ENCODE results near the gene DNPH1.

DNPH1 gene

DNA sequence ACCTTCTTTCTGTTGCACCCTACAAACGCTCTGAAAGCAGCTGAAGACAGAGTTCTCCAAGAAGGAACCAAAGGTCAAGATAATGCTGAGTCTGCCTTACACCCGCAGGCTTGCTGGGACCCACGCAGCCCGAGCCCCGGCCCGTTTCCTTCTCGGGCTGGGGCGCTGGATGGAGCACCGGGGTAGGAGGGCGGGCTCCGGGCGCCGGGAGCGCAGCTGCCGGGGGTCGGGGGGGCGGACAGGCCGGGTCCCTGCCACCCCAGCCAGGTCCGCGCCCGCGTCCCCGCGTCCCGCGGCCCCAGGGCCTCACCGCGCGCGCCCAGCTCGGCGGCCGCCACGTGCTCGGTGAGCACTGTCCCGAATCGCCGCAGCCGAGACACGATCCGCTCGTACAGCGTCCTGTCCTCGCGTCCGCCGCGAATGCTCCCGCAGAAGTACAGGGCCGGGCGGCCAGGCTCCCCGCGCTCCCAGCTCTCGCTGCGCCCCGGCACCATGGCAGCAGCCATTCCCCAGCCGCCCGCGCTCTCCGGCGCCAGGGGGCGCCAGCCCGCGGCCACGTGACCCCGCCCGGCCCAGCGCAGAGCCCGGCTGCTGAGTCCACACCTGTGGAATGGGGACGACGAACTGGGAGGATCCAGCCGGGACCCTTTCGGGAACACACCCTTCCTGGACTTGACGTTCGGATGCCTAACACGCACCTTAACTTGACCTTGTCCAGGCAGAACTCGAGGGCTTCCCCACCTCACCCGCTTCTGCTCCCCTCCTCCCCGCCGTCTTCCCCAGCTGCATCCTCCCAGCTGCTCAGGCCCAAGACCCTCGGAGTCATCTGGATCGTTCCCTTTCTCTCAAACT, at the start of gene DNPH1:
DNPH1 (minus strand) TSS at position 531 of the 852 bp plus-strand sequence; CDS start at position 506, 25 bp downstream.
- DNase-seq (ENCODE audit: low read depth), result peak; percentile 74

- no peak for DNase-seq (ENCODE audit: low read depth)
Measured at GRCh38 chr6:43278524-43279078, 49.3 kb upstream of the DNPH1 start.

GRCh38 chr6:43277643-43278523, 48.6 kb upstream of the DNPH1 start:
- DNase-seq (ENCODE audit: low read depth), result no peak

- no peak for DNase-seq (ENCODE audit: low read depth)
Measured at GRCh38 chr6:43277306-43277642, 48.0 kb upstream of the DNPH1 start.

- no peak for DNase-seq (ENCODE audit: low read depth)
Measured at GRCh38 chr6:43276577-43277305, 47.5 kb upstream of the DNPH1 start.

- peak; percentile 15 for DNase-seq (ENCODE audit: low read depth)
Measured at GRCh38 chr6:43275801-43276576, 46.7 kb upstream of the DNPH1 start.

- DNase-seq (ENCODE audit: low read depth), result peak; percentile 9
Measured at GRCh38 chr6:43274916-43275597, 45.8 kb upstream of the DNPH1 start.

- no peak for DNase-seq (ENCODE audit: low read depth)
Measured at GRCh38 chr6:43274127-43274915, 45.0 kb upstream of the DNPH1 start.

- DNase-seq (ENCODE audit: low read depth), result no peak
Measured at GRCh38 chr6:43273707-43274106, 44.4 kb upstream of the DNPH1 start.

DNA sequence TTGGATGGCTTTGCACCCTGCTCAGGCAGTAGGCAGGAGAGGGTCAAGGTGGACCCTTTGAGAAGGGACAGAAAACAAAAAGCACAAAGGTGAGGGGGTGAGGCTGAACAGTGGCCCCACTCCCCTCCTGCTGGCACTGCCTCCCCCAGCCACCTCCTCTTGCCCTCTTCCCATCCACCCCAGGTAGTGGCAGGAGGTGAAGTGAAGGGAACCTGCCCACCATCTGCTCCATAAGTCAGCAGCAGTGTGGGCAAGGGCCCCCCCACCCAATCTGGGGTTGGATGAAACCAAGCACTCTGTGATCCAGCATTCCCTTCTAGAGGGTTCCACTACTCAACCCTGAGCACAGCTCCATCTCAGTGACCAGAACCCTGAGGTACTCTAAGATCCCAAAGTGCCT, 42.7 kb upstream of the DNPH1 start:
- DNase-seq (ENCODE audit: low read depth), result no peak

- DNase-seq (ENCODE audit: low read depth), result no peak
Measured at GRCh38 chr6:43271103-43271815, 42.0 kb upstream of the DNPH1 start.

DNA sequence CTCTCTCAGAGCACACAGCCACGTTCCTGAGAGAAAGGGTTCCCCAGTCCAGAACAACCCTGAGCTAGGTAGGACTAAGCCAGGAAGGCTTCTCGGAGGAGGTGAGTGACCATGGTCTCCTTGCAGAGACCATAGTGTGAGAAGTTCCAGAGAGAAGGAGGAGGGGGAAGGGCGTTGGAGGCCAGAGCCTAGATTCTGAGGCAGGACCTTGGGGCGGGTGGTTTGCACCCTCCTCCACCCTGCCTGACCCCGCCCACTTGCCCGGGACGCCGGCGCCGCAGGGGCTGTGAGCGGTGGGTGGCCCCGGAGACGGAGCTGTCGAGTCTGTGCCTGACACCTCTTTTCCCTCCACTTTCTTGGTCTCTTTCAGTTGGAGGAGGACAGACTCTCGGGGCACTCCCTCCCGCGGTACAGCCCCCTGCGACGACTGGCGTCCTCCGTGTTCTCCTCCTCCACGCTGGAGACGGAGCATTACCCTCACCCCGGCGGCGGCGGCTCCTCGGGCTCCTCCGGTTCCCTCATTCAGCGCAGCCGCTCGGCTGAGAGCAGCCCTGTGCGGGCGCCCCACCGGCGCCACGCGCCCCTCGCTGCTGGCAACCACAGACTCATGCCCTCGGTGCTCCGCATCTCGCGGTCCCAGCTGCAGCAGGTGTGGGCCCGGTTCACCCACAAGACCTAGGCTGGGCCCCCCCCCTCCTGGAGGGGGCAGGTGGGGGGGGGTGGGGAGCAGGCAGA, 40.2 kb upstream of the DNPH1 start:
- DNase-seq (ENCODE audit: low read depth), result peak; percentile 14

- no peak for DNase-seq (ENCODE audit: low read depth)
Measured at GRCh38 chr6:43268782-43269272, 39.5 kb upstream of the DNPH1 start.

DNA sequence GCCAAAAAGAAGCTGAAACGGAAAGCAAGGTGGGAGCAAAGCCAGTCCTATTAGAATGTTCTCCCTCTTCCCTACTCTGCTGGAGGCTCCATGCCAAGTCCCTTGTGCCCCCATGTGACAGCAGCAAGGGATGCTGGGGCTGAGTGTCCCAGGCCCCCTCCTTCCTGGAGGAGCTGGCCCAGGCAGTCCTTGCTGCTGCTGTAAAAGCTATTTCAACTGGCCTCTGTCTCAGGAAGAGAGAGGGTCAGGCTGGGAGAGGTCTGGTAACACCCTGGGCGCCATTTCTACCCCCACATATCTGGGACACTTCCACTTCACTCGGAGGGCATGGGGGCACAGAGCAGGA, 39.0 kb upstream of the DNPH1 start:
- DNase-seq (ENCODE audit: low read depth), result no peak

GRCh38 chr6:43267619-43268354, 38.5 kb upstream of the DNPH1 start:
- no peak for DNase-seq (ENCODE audit: low read depth)

DNA sequence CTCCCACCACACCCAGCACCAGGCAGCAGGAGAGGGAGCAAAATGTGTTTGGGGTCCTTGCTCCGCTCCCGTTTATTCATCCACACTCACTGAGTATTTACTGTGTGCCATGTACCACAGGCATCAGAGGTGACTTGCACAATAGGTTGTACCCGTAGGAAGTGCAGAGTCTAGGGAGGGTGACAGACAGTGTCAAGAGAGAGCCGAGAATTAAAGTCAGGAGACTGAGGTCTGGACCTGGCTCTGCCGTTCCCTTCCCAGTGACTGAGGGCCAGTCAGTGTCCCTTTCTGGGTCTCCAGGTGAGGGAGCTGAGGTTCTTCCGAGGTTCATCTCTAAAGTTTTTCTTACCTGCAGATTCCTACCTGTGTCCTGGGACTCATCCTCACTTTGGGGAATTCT, 36.3 kb upstream of the DNPH1 start:
- DNase-seq (ENCODE audit: low read depth), result no peak

DNA sequence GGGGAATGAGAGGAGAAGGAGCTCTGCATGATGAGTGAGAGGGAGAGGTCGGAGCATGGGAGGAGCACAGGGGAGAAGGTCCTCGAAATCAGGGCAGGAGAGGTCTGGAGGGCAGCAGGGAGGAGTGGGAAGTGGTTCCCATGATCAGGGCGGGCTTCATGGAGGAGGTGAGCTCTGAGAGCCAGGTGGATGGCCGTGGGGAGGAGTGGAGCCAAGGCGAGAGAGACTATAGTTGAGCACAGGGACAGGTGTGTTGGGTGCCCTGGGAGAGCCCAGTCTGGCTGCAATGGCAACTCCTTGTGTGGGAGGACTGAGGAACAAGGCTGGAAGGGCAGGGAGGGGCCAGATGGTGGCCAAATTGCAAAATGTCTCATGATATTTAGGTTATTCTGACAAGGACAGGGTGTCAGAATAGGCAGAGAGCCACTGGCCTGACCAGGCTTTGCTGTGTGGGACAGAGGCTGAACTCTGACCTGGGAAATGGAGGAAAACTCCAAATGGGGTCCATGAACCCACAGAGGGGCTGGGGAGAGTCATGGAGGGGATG, 35.4 kb upstream of the DNPH1 start:
- DNase-seq (ENCODE audit: low read depth), result no peak
